OCI-LY7 (cell line): ENCODE measurements around the gene S100A2.

ENCODE experiments used
- EZH2phosphoT487 ChIP-seq: fragments of 200-600 bp; sonication (generic); IDR thresholded peaks from 2 replicates; pipeline ENCODE4 v1.6.1; 2018; ENCODE audit warnings: low read depth, borderline replicate concordance, mild to moderate bottlenecking, mixed run types, antibody characterized with exemption, low read length, moderate library complexity, mixed read lengths
- TF ChIP-seq, protein P1 (sequence below): fragments of 200-600 bp; sonication (generic); conservative IDR thresholded peaks from 2 replicates; pipeline ENCODE4 v1.5.1; 2014; ENCODE audit warnings: mild to moderate bottlenecking, antibody characterized with exemption, low read length, moderate library complexity, mixed read lengths

DNA sequence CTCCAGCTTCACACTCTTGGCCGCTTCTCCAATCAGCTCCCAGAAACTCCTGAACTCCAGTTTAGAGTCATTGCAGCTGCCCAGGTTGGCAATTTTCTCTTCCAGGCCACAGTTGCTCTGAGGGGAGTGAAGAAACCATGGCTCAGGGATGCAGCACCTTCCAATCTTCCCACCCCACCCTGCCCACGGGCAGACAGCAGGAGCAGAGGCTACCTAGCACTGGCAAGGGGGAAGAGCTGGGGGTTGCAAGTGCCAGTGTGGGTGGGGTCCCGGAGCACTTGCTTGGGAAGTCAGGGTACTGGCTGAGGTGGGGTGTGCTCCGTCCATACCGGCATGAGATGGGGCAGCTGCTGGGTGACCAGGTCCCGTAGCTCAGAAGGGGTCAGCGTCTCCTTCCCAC is 49.3 kb upstream of the S100A2 start:
- TF ChIP-seq, protein P1, sequence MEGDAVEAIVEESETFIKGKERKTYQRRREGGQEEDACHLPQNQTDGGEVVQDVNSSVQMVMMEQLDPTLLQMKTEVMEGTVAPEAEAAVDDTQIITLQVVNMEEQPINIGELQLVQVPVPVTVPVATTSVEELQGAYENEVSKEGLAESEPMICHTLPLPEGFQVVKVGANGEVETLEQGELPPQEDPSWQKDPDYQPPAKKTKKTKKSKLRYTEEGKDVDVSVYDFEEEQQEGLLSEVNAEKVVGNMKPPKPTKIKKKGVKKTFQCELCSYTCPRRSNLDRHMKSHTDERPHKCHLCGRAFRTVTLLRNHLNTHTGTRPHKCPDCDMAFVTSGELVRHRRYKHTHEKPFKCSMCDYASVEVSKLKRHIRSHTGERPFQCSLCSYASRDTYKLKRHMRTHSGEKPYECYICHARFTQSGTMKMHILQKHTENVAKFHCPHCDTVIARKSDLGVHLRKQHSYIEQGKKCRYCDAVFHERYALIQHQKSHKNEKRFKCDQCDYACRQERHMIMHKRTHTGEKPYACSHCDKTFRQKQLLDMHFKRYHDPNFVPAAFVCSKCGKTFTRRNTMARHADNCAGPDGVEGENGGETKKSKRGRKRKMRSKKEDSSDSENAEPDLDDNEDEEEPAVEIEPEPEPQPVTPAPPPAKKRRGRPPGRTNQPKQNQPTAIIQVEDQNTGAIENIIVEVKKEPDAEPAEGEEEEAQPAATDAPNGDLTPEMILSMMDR: no peak
- TF ChIP-seq EZH2phosphoT487: no peak
